ENCODE results near the gene AIG1. TPM values are rescaled to one million over a fixed set of nuclear protein-coding genes. Genes with fewer than 3 reads are reported as not detected.

Gene AIG1
- polyA plus RNA-seq, 1 donor from 2014 or later: 23.2 TPM

- H3K36me3 ChIP-seq (ENCODE audit: insufficient read depth, low read length): no peaks in the 10 kb centered on the region
- TF ChIP-seq CTCF (IDR thresholded peaks at IDR 0.05; ENCODE audit: poor library complexity, severe bottlenecking): no peak
- no peak for TF ChIP-seq MXI1 (conservative IDR thresholded peaks at IDR 0.05; ENCODE audit: poor library complexity, severe bottlenecking)
- no peak for TF ChIP-seq RAD21 (conservative IDR thresholded peaks at IDR 0.05)
- no peak for TF ChIP-seq REST (IDR thresholded peaks at IDR 0.05; ENCODE audit: borderline replicate concordance)
- no peak for TF ChIP-seq EZH2 (IDR thresholded peaks at IDR 0.05; ENCODE audit: borderline replicate concordance, insufficient read depth, low read length, poor library complexity, severe bottlenecking)
- no peak for TF ChIP-seq EP300 (conservative IDR thresholded peaks at IDR 0.05; ENCODE audit: poor library complexity, severe bottlenecking)
- no peak for TF ChIP-seq SMC3 (conservative IDR thresholded peaks at IDR 0.05; ENCODE audit: poor library complexity)
- TF ChIP-seq POLR2AphosphoS5 (IDR thresholded peaks at IDR 0.05): no peak
- no peak for TF ChIP-seq TAF1 (IDR thresholded peaks at IDR 0.05; ENCODE audit: low read depth)
- H3K4me2 ChIP-seq (ENCODE audit: low read length): no peak overlapping the region
- no peaks in the 10 kb centered on the region for H3K9me3 ChIP-seq (ENCODE audit: low read length)
- no peak overlapping the region for H3K27ac ChIP-seq (ENCODE audit: low read length)
- H4K20me1 ChIP-seq (ENCODE audit: insufficient read depth): no peaks in the 10 kb centered on the region
- H3K27me3 ChIP-seq (ENCODE audit: insufficient read depth, low read depth, low read length): no peaks in the 10 kb centered on the region
- no peaks in the 10 kb centered on the region for H3K9me2 ChIP-seq (ENCODE audit: insufficient read depth, low read length)
- H3K9ac ChIP-seq (ENCODE audit: low read length): no peak overlapping the region
- H3F3A ChIP-seq (ENCODE audit: insufficient read depth, low read length, poor library complexity, severe bottlenecking): no peaks in the 10 kb centered on the region
- no peak overlapping the region for H3K4me3 ChIP-seq (ENCODE audit: low read length)
- peaks cover 5% of the 10 kb centered on the region for H3K79me2 ChIP-seq (replicated peaks; ENCODE audit: insufficient read depth, low read length)
- H2AFZ ChIP-seq (ENCODE audit: low read depth, low read length): no peak overlapping the region
Observed at GRCh38 chr6:143074670-143075318, 14.1 kb downstream of the AIG1 start.

- no peak overlapping the region for H3K4me2 ChIP-seq (ENCODE audit: low read length)
Observed at GRCh38 chr6:143078468-143079324, 18.0 kb downstream of the AIG1 start.

More at GRCh38 chr6:143078468-143079324, 18.0 kb downstream of the AIG1 start:
- H3K27me3 ChIP-seq (ENCODE audit: insufficient read depth, low read depth, low read length): no peaks in the 10 kb centered on the region
- H3K9me2 ChIP-seq (ENCODE audit: insufficient read depth, low read length): no peaks in the 10 kb centered on the region
- H3K4me3 ChIP-seq (ENCODE audit: low read length): no peak overlapping the region
- no peak for TF ChIP-seq REST (IDR thresholded peaks at IDR 0.05; ENCODE audit: borderline replicate concordance)
- TF ChIP-seq CTCF (IDR thresholded peaks at IDR 0.05; ENCODE audit: poor library complexity, severe bottlenecking): no peak
- TF ChIP-seq SMC3 (conservative IDR thresholded peaks at IDR 0.05; ENCODE audit: poor library complexity): no peak
- no peak for TF ChIP-seq EZH2 (IDR thresholded peaks at IDR 0.05; ENCODE audit: borderline replicate concordance, insufficient read depth, low read length, poor library complexity, severe bottlenecking)
- no peak for TF ChIP-seq RAD21 (conservative IDR thresholded peaks at IDR 0.05)
- TF ChIP-seq EP300 (conservative IDR thresholded peaks at IDR 0.05; ENCODE audit: poor library complexity, severe bottlenecking): no peak
- no peak for TF ChIP-seq TAF1 (IDR thresholded peaks at IDR 0.05; ENCODE audit: low read depth)
- no peak for TF ChIP-seq POLR2AphosphoS5 (IDR thresholded peaks at IDR 0.05)
- H3K9me3 ChIP-seq (ENCODE audit: low read length): no peaks in the 10 kb centered on the region
- H2AFZ ChIP-seq (ENCODE audit: low read depth, low read length): no peak overlapping the region
- H3F3A ChIP-seq (ENCODE audit: insufficient read depth, low read length, poor library complexity, severe bottlenecking): no peaks in the 10 kb centered on the region
- H3K36me3 ChIP-seq (ENCODE audit: insufficient read depth, low read length): no peaks in the 10 kb centered on the region
- no peaks in the 10 kb centered on the region for H4K20me1 ChIP-seq (ENCODE audit: insufficient read depth)
- H3K9ac ChIP-seq (ENCODE audit: low read length): no peak overlapping the region
- no peak overlapping the region for H3K27ac ChIP-seq (ENCODE audit: low read length)
- no peaks in the 10 kb centered on the region for H3K79me2 ChIP-seq (replicated peaks; ENCODE audit: insufficient read depth, low read length)
